H1 (cell line): ENCODE results near the gene CCL25. TPM values are rescaled to one million over a fixed set of nuclear protein-coding genes. Genes with fewer than 3 reads are reported as not detected.

Experiments
- CTCF ChIA-PET: fragments of 300-600 bp; sonication (Branson Sonifier 250); formaldehyde crosslinking; loops from one replicate; lab custom pipeline; 2021; ENCODE audit not compliant: partially characterized antibody; lab: Charles Lee
- POLR2A ChIA-PET: fragments of 300-600 bp; sonication (Branson Sonifier 250); formaldehyde crosslinking; loops from one replicate; lab custom pipeline; 2021; ENCODE audit warnings: inconsistent platforms; ENCODE audit not compliant: partially characterized antibody; lab: Charles Lee
- DNase-seq, 2 experiments: peaks; one replicate each; pipeline versions ENCODE4 v3.0.0 to v3.0.0-alpha.2; 2010 to 2022; ENCODE audit warnings: low spot score in 2 of 2, low read depth in 1 of 2, mixed read lengths in 1 of 2
- FAIRE-seq: peaks from 2 replicates; lab custom pipeline; 2011; peaks lifted over from hg19 to GRCh38; lab: Jason Lieb, UNC
- H2AFZ ChIP-seq: 2 replicates; pipeline ENCODE4 v1.8.1; 2012; ENCODE audit warnings: low read length, inconsistent platforms
- H2AK5ac ChIP-seq: 2 replicates; pipeline ENCODE4 v1.6.1; 2013; ENCODE audit warnings: low read depth, low read length
- H2BK120ac ChIP-seq: replicated peaks from 2 replicates; pipeline ENCODE3; 2013; ENCODE audit warnings: low read depth, low read length, inconsistent platforms
- H2BK12ac ChIP-seq: 2 replicates; pipeline ENCODE4 v1.6.1; 2013; ENCODE audit warnings: low read depth, low read length
- H2BK15ac ChIP-seq: 2 replicates; pipeline ENCODE4 v1.6.1; 2013; ENCODE audit warnings: low read length
- H2BK20ac ChIP-seq: 2 replicates; pipeline ENCODE4 v1.6.1; 2013; ENCODE audit warnings: low read length
- H2BK5ac ChIP-seq: 2 replicates; pipeline ENCODE4 v1.6.1; 2013; ENCODE audit warnings: low read depth, low read length
- H3K14ac ChIP-seq: 2 replicates; pipeline ENCODE4 v1.6.1; 2013; ENCODE audit warnings: inconsistent platforms; ENCODE audit not compliant: insufficient read length
- H3K18ac ChIP-seq: 2 replicates; pipeline ENCODE4 v1.6.1; 2013; ENCODE audit warnings: low read length; ENCODE audit errors: extremely low read depth
- H3K23ac ChIP-seq: 2 replicates; pipeline ENCODE4 v1.6.1; 2013; ENCODE audit warnings: inconsistent platforms; ENCODE audit not compliant: insufficient read length
- H3K23me2 ChIP-seq: 2 replicates; pipeline ENCODE4 v1.6.1; 2013; ENCODE audit warnings: low read depth, low read length
- H3K27ac ChIP-seq: 2 replicates; pipeline ENCODE4 v1.6.1; 2011; ENCODE audit warnings: low read depth, low read length, inconsistent platforms
- H3K27me3 ChIP-seq, 4 experiments: replicated peaks in 1 of 4; 1 replicate in 1 of 4; 2 replicates in 3 of 4; pipeline versions ENCODE4 v1.6.1 to v1.8.1; 2011 to 2013; ENCODE audit warnings: low read length in 3 of 4, mild to moderate bottlenecking in 3 of 4, inconsistent platforms in 2 of 4, mixed read lengths in 2 of 4, moderate library complexity in 1 of 4; ENCODE audit not compliant: control insufficient read depth in 3 of 4, insufficient read depth in 3 of 4; ENCODE audit errors: extremely low read depth in 1 of 4
- H3K36me3 ChIP-seq, 4 experiments: 2 replicates each; pipeline versions ENCODE4 v1.6.1 to v1.8.1; 2011 to 2013; ENCODE audit warnings: mild to moderate bottlenecking in 4 of 4, low read length in 3 of 4, moderate library complexity in 2 of 4, control low read depth in 1 of 4, inconsistent platforms in 1 of 4; ENCODE audit not compliant: insufficient read depth in 4 of 4, control insufficient read depth in 2 of 4
- H3K4ac ChIP-seq: replicated peaks from 2 replicates; pipeline ENCODE3; 2013; ENCODE audit warnings: low read length, low read depth, mixed read lengths, inconsistent platforms; ENCODE audit not compliant: insufficient read length
- H3K4me1 ChIP-seq, 4 experiments: replicated peaks in 1 of 4; 1 replicate in 1 of 4; 2 replicates in 3 of 4; pipeline versions ENCODE4 v1.6.1 to v1.8.1; 2011 to 2013; ENCODE audit warnings: low read length in 3 of 4, inconsistent platforms in 2 of 4, mixed read lengths in 1 of 4; ENCODE audit not compliant: insufficient read depth in 4 of 4, control insufficient read depth in 3 of 4
- H3K4me2 ChIP-seq, 2 experiments: 2 replicates each; pipeline versions ENCODE4 v1.6.1 to v1.8.1; 2011 to 2013; ENCODE audit warnings: low read depth in 2 of 2, low read length in 2 of 2, control low read depth in 1 of 2, inconsistent platforms in 1 of 2, mild to moderate bottlenecking in 1 of 2; ENCODE audit not compliant: insufficient read depth in 1 of 2
- H3K4me3 ChIP-seq, 4 experiments: fragments of 200-600, 300-600 bp in 1 of 4; sonication (generic), shearing (Covaris generic), sonication (Bioruptor Twin) in 1 of 4; 2 replicates each; pipeline versions ENCODE4 v1.5.1 to v1.8.1; 2011 to 2016; ENCODE audit warnings: low read length in 4 of 4, low read depth in 3 of 4, control low read depth in 2 of 4, inconsistent platforms in 2 of 4, mild to moderate bottlenecking in 2 of 4, mixed read lengths in 1 of 4, moderate library complexity in 1 of 4; ENCODE audit not compliant: insufficient read depth in 2 of 4; ENCODE audit errors: extremely low read depth in 1 of 4
- H3K56ac ChIP-seq: replicated peaks from 2 replicates; pipeline ENCODE3; 2013; ENCODE audit warnings: low read depth, mild to moderate bottlenecking, mixed read lengths, low read length, inconsistent platforms; ENCODE audit not compliant: insufficient read length
- H3K79me1 ChIP-seq: 2 replicates; pipeline ENCODE4 v1.6.1; 2013; ENCODE audit warnings: low read depth, low read length, control low read depth
- H3K79me2 ChIP-seq, 2 experiments: 2 replicates each; pipeline versions ENCODE4 v1.6.1 to v1.8.1; 2012 to 2013; ENCODE audit warnings: low read length in 2 of 2, mild to moderate bottlenecking in 2 of 2, inconsistent platforms in 1 of 2; ENCODE audit not compliant: insufficient read depth in 2 of 2, control insufficient read depth in 1 of 2
- H3K9ac ChIP-seq, 4 experiments: replicated peaks in 1 of 4; 1 replicate in 1 of 4; 2 replicates in 3 of 4; pipeline versions ENCODE4 v1.6.1 to v1.8.1; 2011 to 2013; ENCODE audit warnings: low read depth in 3 of 4, low read length in 3 of 4, control low read depth in 2 of 4, mild to moderate bottlenecking in 2 of 4, moderate library complexity in 2 of 4, inconsistent platforms in 1 of 4; ENCODE audit errors: extremely low read depth in 1 of 4
- H3K9me3 ChIP-seq, 2 experiments: 2 replicates each; pipeline versions ENCODE4 v1.6.1 to v1.8.1; 2012 to 2013; ENCODE audit warnings: mild to moderate bottlenecking in 2 of 2, moderate library complexity in 2 of 2, control low read depth in 1 of 2, inconsistent platforms in 1 of 2, low read depth in 1 of 2, low read length in 1 of 2, mixed read lengths in 1 of 2; ENCODE audit not compliant: insufficient read depth in 2 of 2
- H4K20me1 ChIP-seq, 2 experiments: replicated peaks in 1 of 2; 2 replicates each; pipeline versions ENCODE3 to v1.8.1; 2011 to 2013; ENCODE audit warnings: inconsistent platforms in 2 of 2, low read length in 2 of 2, mild to moderate bottlenecking in 1 of 2; ENCODE audit not compliant: insufficient read depth in 2 of 2, control insufficient read depth in 1 of 2
- H4K5ac ChIP-seq: 2 replicates; pipeline ENCODE4 v1.6.1; 2013; ENCODE audit warnings: low read length, low read depth, mixed read lengths, inconsistent platforms; ENCODE audit not compliant: insufficient read length
- H4K8ac ChIP-seq: 2 replicates; pipeline ENCODE4 v1.8.0; 2013; ENCODE audit warnings: mild to moderate bottlenecking, moderate library complexity, low read length, inconsistent platforms; ENCODE audit not compliant: insufficient read depth; ENCODE audit errors: extremely low read depth
- H4K91ac ChIP-seq: replicated peaks from 2 replicates; pipeline ENCODE3; 2013; ENCODE audit warnings: low read length, mixed read lengths, inconsistent platforms; ENCODE audit not compliant: insufficient read length
- ATF3 ChIP-seq: IDR thresholded peaks from 2 replicates; pipeline ENCODE4 v1.6.1; 2011; ENCODE audit warnings: low read depth, mild to moderate bottlenecking, low read length; ENCODE audit not compliant: insufficient read depth
- BACH1 ChIP-seq: IDR thresholded peaks from 2 replicates; pipeline ENCODE4 v1.6.1; 2012; ENCODE audit warnings: low read length, improper control_type of control experiment
- CHD1 ChIP-seq: IDR thresholded peaks from 2 replicates; pipeline ENCODE4 v1.6.1; 2012; ENCODE audit warnings: low read depth, low read length, improper control_type of control experiment
- HDAC2 ChIP-seq, 2 experiments: fragments of 300-600 bp in 1 of 2; sonication (generic) in 1 of 2; IDR thresholded peaks; 2 replicates each; pipeline ENCODE4 v1.6.1; 2011 to 2012; ENCODE audit warnings: low read depth in 2 of 2, low read length in 2 of 2, mild to moderate bottlenecking in 2 of 2, moderate library complexity in 2 of 2, borderline replicate concordance in 1 of 2, inconsistent platforms in 1 of 2
- JUND ChIP-seq: IDR thresholded peaks from 2 replicates; pipeline ENCODE4 v1.6.1; 2011; ENCODE audit warnings: mild to moderate bottlenecking, improper control_type of control experiment, low read length
- KDM4A ChIP-seq: IDR thresholded peaks from one replicate; pipeline ENCODE4 v1.7.1; 2012; ENCODE audit warnings: low read depth, mild to moderate bottlenecking, moderate library complexity, low read length, inconsistent platforms; ENCODE audit not compliant: severe bottlenecking
- NANOG ChIP-seq: IDR thresholded peaks from 2 replicates; pipeline ENCODE4 v1.6.1; 2011; ENCODE audit warnings: low read length, low read depth, mild to moderate bottlenecking, inconsistent platforms; ENCODE audit not compliant: insufficient read depth, poor library complexity, severe bottlenecking
- SP1 ChIP-seq: IDR thresholded peaks from 2 replicates; pipeline ENCODE4 v1.6.1; 2011; ENCODE audit warnings: low read depth, low read length
- SP2 ChIP-seq: IDR thresholded peaks from 2 replicates; pipeline ENCODE4 v1.6.1; 2012; ENCODE audit warnings: mild to moderate bottlenecking, low read length, inconsistent platforms
- SRF ChIP-seq: IDR thresholded peaks from 2 replicates; pipeline ENCODE4 v1.6.1; 2011; ENCODE audit warnings: mild to moderate bottlenecking, low read depth, low read length, moderate library complexity
- SUZ12 ChIP-seq: fragments of 200-600 bp; sonication (generic); IDR thresholded peaks from 2 replicates; pipeline ENCODE4 v1.6.1; 2012; ENCODE audit warnings: mild to moderate bottlenecking, inconsistent platforms, low read length, moderate library complexity, mixed read lengths
- WGBS, 2 experiments: shearing (Covaris generic) in 1 of 2; methylation state at CpG; one replicate each; pipeline versions ENCODE4 v1.1.6 to v1.1.7; 2013 to 2015; ENCODE audit warnings: low lambda C conversion rate in 2 of 2, mixed read lengths in 2 of 2, inconsistent platforms in 1 of 2, low coverage in 1 of 2, missing lambda C conversion rate in 1 of 2; ENCODE audit not compliant: insufficient replicate concordance in 2 of 2, insufficient coverage in 1 of 2, insufficient read length in 1 of 2; ENCODE audit errors: extremely low coverage in 1 of 2, missing lambda C conversion rate in 1 of 2; 5-methylcytosine and 5-hydroxymethylcytosine counted together
- polyA plus RNA-seq, 7 experiments: library from polyadenylated mRNA; depleted of rRNA in 3 of 7; stranded (reverse) in 5 of 7; unstranded in 2 of 7; fragments of >200 nt in 5 of 7; fragments of 200-250 nt in 2 of 7; gene quantifications; 1 replicate in 5 of 7; 2 replicates in 1 of 7; 4 replicates in 1 of 7; pipeline versions ENCODE4 v1.2.1 to v1.2.3, GENCODE V29; 2011 to 2013; ENCODE audit warnings: missing spikeins in 2 of 7, mixed read lengths in 2 of 7
- total RNA-seq: library from RNA; stranded (reverse); fragmentation: NEBNext Ultra II Directional; extraction: Animal tissue kit (Norgen Biotek cat#: 25700); gene quantifications from 2 replicates; pipeline ENCODE4 v1.2.1, GENCODE V29; 2021

The CCL25 gene
- total and polyA plus RNA-seq, 2 of the 8 experiments (the other 6 are each of a cell fraction or from before 2014, with no cell fraction given): 0.59 TPM; not detected in 1

- H3K27ac ChIP-seq: no peak overlapping the region
- FAIRE-seq: no peak
- POLR2A ChIA-PET: interaction anchor here (1.2 to 2.1 kb wide), 4 partner anchors 9 to 122 kb away, joined by 3 to 14 read pairs (median 6); partner anchors contain the start of gene TIMM44
- TF ChIP-seq ATF3 (no peak), BACH1 (no peak), SP2 (no peak), HDAC2 (IDR thresholded peaks at IDR 0.05; ENCODE audit: borderline replicate concordance in 1 of 2, low read depth in 2 of 2, low read length in 2 of 2) (no peak), KDM4A (no peak), JUND (no peak), SUZ12 (no peak), SRF (no peak), CHD1 (no peak), SP1 (no peak), NANOG (no peak)
Measured at GRCh38 chr19:8064911-8065874, 12.6 kb downstream of the CCL25 start.

More at GRCh38 chr19:8064911-8065874, 12.6 kb downstream of the CCL25 start:
- Histone ChIP-seq H2BK120ac (no peak overlapping the region), H3K9ac (no peak overlapping the region), H3K4me1 (no peaks in the 10 kb centered on the region), H4K8ac (no peak overlapping the region), H4K20me1 (no peaks in the 10 kb centered on the region), H4K91ac (no peak overlapping the region), H2BK5ac (no peak overlapping the region), H3K27me3 (no peaks in the 10 kb centered on the region), H3K79me1 (no peaks in the 10 kb centered on the region), H3K18ac (no peak overlapping the region), H3K14ac (no peak overlapping the region), H2BK15ac (no peak overlapping the region), H3K9me3 (peaks cover 7 to 12% of the 10 kb centered on the region in 2 experiments; a peak in 3 of 4 replicates), H2BK20ac (no peak overlapping the region), H2AFZ (no peak overlapping the region), H4K5ac (no peak overlapping the region), H2BK12ac (no peak overlapping the region), H3K79me2 (no peaks in the 10 kb centered on the region), H3K36me3 (peaks cover 0 to 3% (median 0%) of the 10 kb centered on the region in 4 experiments; a peak in 3 of 8 replicates), H3K4me3 (no peak overlapping the region), H3K4me2 (no peak overlapping the region), H2AK5ac (no peak overlapping the region), H3K23me2 (no peaks in the 10 kb centered on the region), H3K56ac (no peak overlapping the region), H3K4ac (no peak overlapping the region), H3K23ac (no peak overlapping the region)
- CTCF ChIA-PET: interaction anchor here (0.6 to 1.7 kb wide), 6 partner anchors 13 to 63 kb away, joined by 3 to 7 read pairs (median 4); no protein-coding TSS in a partner anchor
- DNase-seq: no peak
- WGBS, 2 experiments: 90% methylated on average over 24 of the region's 24 CpGs; no CpG with 5 or more reads in 1 of the 2 experiments
